ENCODE data around the gene HPDL. TPM values are rescaled to one million over a fixed set of nuclear protein-coding genes. Genes with fewer than 3 reads are reported as not detected.

The HPDL gene
- total and polyA plus RNA-seq, 10 of the 15 experiments (the other 5 are each of a cell fraction or from before 2014, with no cell fraction given) = 1.3 to 75.5 (median 31.8) TPM

DNA sequence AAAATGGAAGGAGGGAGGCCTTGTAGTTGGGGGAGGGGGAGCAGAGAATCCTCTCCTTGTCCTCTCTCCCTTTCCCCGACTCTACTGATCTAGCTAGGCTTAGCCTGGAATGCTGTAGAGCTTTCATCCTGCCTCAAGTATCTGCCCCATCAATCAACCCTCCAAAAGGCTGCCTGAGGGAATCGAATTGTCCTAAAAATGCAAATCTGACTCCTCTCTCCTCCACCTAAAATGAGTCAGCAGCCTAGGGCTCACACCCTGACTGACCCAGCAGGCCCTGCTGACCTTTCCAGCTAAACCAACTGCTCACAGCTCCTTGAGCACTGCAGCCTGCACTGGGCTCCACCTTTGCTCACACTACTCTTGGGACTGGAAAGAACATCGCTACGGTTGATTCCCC is 2.8 kb downstream of the HPDL start:
- H3K27ac ChIP-seq (ENCODE audit: control insufficient read depth, insufficient read depth) = no peak overlapping the region
- ChIA-PET SMC1A (ENCODE audit: uncharacterized antibody, unreplicated experiment) (interaction anchor here (0.7 to 6.6 kb wide), 3 partner anchors 11 to 27 kb away, joined by 3 to 49 read pairs (median 5); partner anchors contain the start of genes MUTYH and TOE1), POLR2A (interaction anchor here (0.7 to 5.8 kb wide), 3 partner anchors 9 to 25 kb away, joined by 7 to 45 read pairs (median 7); partner anchors contain the start of genes MUTYH and TOE1), CTCF (interaction anchor here (0.8 to 5.8 kb wide), 2 partner anchors 10 to 164 kb away, joined by 3 to 42 read pairs; partner anchors contain the start of genes MUTYH and TOE1), RAD21 (ENCODE audit: unreplicated experiment) (interaction anchor here (1.0 to 1.4 kb wide), 4 partner anchors 10 to 163 kb away, joined by 3 to 4 read pairs (median 4); no protein-coding TSS in a partner anchor)
- no peak for ATAC-seq
- H3K27me3 ChIP-seq (replicated peaks in 1 of 2; ENCODE audit: control insufficient read depth in 2 of 2, insufficient read depth in 2 of 2, low read length in 1 of 2) = no peaks in the 10 kb centered on the region
- in situ Hi-C loops (cut with MboI) = no loop called here
- H3K79me2 ChIP-seq (ENCODE audit: control insufficient read depth, insufficient read depth, low read length) = peaks cover 22% of the 10 kb centered on the region
- no peak overlapping the region; the same call in 1 of the 2 replicates for H3K4me2 ChIP-seq (ENCODE audit: control insufficient read depth, insufficient read depth)
- no peak overlapping the region for H3K4me3 ChIP-seq
- TF ChIP-seq, protein P1, sequence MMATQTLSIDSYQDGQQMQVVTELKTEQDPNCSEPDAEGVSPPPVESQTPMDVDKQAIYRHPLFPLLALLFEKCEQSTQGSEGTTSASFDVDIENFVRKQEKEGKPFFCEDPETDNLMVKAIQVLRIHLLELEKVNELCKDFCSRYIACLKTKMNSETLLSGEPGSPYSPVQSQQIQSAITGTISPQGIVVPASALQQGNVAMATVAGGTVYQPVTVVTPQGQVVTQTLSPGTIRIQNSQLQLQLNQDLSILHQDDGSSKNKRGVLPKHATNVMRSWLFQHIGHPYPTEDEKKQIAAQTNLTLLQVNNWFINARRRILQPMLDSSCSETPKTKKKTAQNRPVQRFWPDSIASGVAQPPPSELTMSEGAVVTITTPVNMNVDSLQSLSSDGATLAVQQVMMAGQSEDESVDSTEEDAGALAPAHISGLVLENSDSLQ (IDR thresholded peaks at IDR 0.05) = peak; percentile 31; the same call in 1 of the 2 replicates
- no peak for TF ChIP-seq SIX5 (IDR thresholded peaks at IDR 0.05; ENCODE audit: low read depth, low read length, severe bottlenecking)
- intact Hi-C loops (cut with micrococcal nuclease; ENCODE audit: unreplicated experiment) = no loop called here
- DNase-seq (ENCODE audit: low read depth, low spot score) = no peak
- 74% methylated on average over 4 of the region's 4 CpGs for WGBS (ENCODE audit: insufficient coverage, insufficient replicate concordance, low lambda C conversion rate, missing lambda C conversion rate)
- H3K4me1 ChIP-seq (ENCODE audit: control insufficient read depth, insufficient read depth, low read length) = peaks cover 16% of the 10 kb centered on the region
- H2AFZ ChIP-seq (ENCODE audit: control insufficient read depth, low read depth, low read length) = no peak overlapping the region
- H3K9ac ChIP-seq (ENCODE audit: control insufficient read depth, insufficient read depth, low read length) = no peak overlapping the region
- no peaks in the 10 kb centered on the region for H3K9me3 ChIP-seq (replicated peaks; ENCODE audit: control insufficient read depth, insufficient read depth, low read length)
- no TSS peak for BruUV-seq (replicated peaks)
- no peak for FAIRE-seq
- peaks cover 0 to 10% of the 10 kb centered on the region in 2 experiments; a peak in 2 of 4 replicates for H3K36me3 ChIP-seq (ENCODE audit: control insufficient read depth in 2 of 2, insufficient read depth in 2 of 2, low read length in 1 of 2)
- H4K20me1 ChIP-seq (ENCODE audit: control insufficient read depth, insufficient read depth) = no peaks in the 10 kb centered on the region

DNA sequence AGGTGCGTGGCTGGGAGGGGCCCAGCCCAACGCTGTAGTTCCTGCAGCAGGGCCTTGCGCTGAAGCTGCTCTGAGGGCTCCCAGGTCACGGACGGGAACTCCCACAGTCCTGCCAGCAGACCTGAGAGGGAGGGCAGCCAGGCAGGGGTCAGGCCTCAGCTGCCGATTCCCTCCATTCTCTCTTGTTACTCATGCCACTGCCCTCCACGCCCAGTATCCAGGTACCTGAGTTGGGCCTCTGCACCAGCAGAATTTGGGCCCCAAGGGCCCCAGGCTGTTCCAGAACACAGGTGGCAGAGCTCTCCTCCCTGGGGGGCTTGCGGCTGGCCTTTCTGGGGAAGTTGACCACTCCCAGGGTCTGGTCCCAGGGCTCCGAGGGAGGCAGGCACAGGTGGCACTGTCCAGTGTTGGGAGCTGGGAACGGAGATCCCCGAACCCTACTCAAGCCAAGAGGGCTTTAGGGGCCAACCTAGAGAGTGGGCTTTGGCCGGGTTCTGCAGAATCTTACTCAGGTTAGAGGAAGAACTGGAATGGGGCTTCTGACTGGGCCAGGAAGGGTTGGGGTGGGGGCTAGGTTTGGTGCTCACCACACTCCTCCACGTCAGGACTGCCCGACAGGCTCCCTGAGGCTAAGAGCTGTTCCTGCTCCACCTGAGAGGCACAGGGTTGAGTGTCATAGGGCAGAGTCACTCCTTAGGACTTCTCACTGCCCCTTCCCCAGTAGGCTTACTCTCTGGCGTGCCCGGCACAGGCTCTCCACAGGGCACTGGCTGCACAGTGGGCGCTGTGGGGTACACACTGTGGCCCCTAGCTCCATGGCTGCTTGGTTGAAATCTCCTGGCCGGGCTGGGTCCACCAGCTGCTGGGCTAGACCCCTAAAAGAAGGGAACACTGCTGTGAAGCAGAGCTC is 5.0 kb downstream of the HPDL start:
- DNase-seq (ENCODE audit: low read depth, low spot score) (no peak), ATAC-seq (no peak), FAIRE-seq (no peak)
- ChIA-PET CTCF (no interaction called here), POLR2A (interaction anchor here (0.6 to 0.8 kb wide), 2 partner anchors 9 to 189 kb away, joined by 3 read pairs; no protein-coding TSS in a partner anchor), SMC1A (ENCODE audit: uncharacterized antibody, unreplicated experiment) (interaction anchor here (1.0 to 1.3 kb wide), 2 partner anchors 8 to 160 kb away, joined by 3 read pairs; partner anchors contain the start of genes MUTYH, TESK2 and TOE1), RAD21 (ENCODE audit: unreplicated experiment) (no interaction called here)
- Histone ChIP-seq H3K4me3 (no peak overlapping the region), H3K9me3 (replicated peaks; ENCODE audit: control insufficient read depth, insufficient read depth, low read length) (no peaks in the 10 kb centered on the region), H3K27me3 (replicated peaks in 1 of 2; ENCODE audit: control insufficient read depth in 2 of 2, insufficient read depth in 2 of 2, low read length in 1 of 2) (no peaks in the 10 kb centered on the region), H3K4me1 (ENCODE audit: control insufficient read depth, insufficient read depth, low read length) (peaks cover 13% of the 10 kb centered on the region), H3K4me2 (ENCODE audit: control insufficient read depth, insufficient read depth) (no peak overlapping the region), H3K79me2 (ENCODE audit: control insufficient read depth, insufficient read depth, low read length) (peaks cover 21% of the 10 kb centered on the region), H3K27ac (ENCODE audit: control insufficient read depth, insufficient read depth) (no peak overlapping the region), H3K36me3 (ENCODE audit: control insufficient read depth in 2 of 2, insufficient read depth in 2 of 2, low read length in 1 of 2) (peaks cover 0 to 10% of the 10 kb centered on the region in 2 experiments; a peak in 2 of 4 replicates), H3K9ac (ENCODE audit: control insufficient read depth, insufficient read depth, low read length) (no peak overlapping the region), H2AFZ (ENCODE audit: control insufficient read depth, low read depth, low read length) (no peak overlapping the region), H4K20me1 (ENCODE audit: control insufficient read depth, insufficient read depth) (no peaks in the 10 kb centered on the region)
- BruUV-seq (replicated peaks) = no TSS peak
- in situ Hi-C loops (cut with MboI) (no loop called here), intact Hi-C loops (cut with micrococcal nuclease; ENCODE audit: unreplicated experiment) (no loop called here)
- WGBS (ENCODE audit: insufficient coverage, insufficient replicate concordance, low lambda C conversion rate, missing lambda C conversion rate) = 93% methylated on average over 18 of the region's 18 CpGs
- TF ChIP-seq, protein P2, sequence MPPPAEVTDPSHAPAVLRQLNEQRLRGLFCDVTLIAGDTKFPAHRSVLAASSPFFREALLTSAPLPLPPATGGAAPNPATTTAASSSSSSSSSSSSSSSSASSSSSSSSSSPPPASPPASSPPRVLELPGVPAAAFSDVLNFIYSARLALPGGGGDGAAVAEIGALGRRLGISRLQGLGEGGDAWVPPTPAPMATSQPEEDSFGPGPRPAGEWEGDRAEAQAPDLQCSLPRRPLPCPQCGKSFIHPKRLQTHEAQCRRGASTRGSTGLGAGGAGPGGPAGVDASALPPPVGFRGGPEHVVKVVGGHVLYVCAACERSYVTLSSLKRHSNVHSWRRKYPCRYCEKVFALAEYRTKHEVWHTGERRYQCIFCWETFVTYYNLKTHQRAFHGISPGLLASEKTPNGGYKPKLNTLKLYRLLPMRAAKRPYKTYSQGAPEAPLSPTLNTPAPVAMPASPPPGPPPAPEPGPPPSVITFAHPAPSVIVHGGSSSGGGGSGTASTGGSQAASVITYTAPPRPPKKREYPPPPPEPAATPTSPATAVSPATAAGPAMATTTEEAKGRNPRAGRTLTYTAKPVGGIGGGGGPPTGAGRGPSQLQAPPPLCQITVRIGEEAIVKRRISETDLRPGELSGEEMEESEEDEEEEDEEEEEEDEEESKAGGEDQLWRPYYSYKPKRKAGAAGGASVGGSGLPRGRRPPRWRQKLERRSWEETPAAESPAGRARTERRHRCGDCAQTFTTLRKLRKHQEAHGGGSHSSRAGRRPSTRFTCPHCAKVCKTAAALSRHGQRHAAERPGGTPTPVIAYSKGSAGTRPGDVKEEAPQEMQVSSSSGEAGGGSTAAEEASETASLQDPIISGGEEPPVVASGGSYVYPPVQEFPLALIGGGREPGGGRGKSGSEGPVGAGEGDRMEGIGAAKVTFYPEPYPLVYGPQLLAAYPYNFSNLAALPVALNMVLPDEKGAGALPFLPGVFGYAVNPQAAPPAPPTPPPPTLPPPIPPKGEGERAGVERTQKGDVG (CRISPR knock-in tag; IDR thresholded peaks at IDR 0.05) = no peak
- no peak for TF ChIP-seq MYB (IDR thresholded peaks at IDR 0.05; ENCODE audit: borderline replicate concordance, low read depth, low read length)
- TF ChIP-seq NRF1 (conservative IDR thresholded peaks at IDR 0.05; ENCODE audit: low read depth, low read length) = no peak
- no peak for TF ChIP-seq RB1 (IDR thresholded peaks at IDR 0.05; ENCODE audit: borderline replicate concordance)
- no peak for TF ChIP-seq KDM1A (IDR thresholded peaks at IDR 0.05; ENCODE audit: borderline replicate concordance)
- TF ChIP-seq TBL1XR1 (IDR thresholded peaks at IDR 0.05; ENCODE audit: low read depth, low read length) = no peak
- no peak for TF ChIP-seq HCFC1 (IDR thresholded peaks at IDR 0.05; ENCODE audit: low read length)
- TF ChIP-seq BACH1 (IDR thresholded peaks at IDR 0.05; ENCODE audit: borderline replicate concordance) = no peak
- TF ChIP-seq POLR2A (IDR thresholded peaks at IDR 0.05; ENCODE audit: low read depth, low read length) = no peak
- TF ChIP-seq ZZZ3 (IDR thresholded peaks at IDR 0.05; ENCODE audit: control insufficient read depth, insufficient read length, low read depth) = no peak
